ENCODE data around the gene SLC30A1. TPM values are rescaled to one million over a fixed set of nuclear protein-coding genes. Genes with fewer than 3 reads are reported as not detected.

The SLC30A1 gene
- total and polyA plus RNA-seq, 2 of the 8 experiments (the other 6 are each of a cell fraction or from before 2014, with no cell fraction given): 4.5 to 14.0 TPM

GRCh38 chr1:211616231-211616964 lies 37.4 kb upstream of the SLC30A1 start:
- Histone ChIP-seq H3K79me1 (ENCODE audit: low read depth, low read length) (no peaks in the 10 kb centered on the region), H3K23ac (ENCODE audit: insufficient read length) (no peak overlapping the region), H2BK12ac (ENCODE audit: low read depth, low read length) (no peak overlapping the region), H3K56ac (replicated peaks; ENCODE audit: insufficient read length, low read depth, low read length) (no peak overlapping the region), H2AK5ac (ENCODE audit: low read depth, low read length) (no peak overlapping the region), H2AFZ (ENCODE audit: low read length) (peak overlapping the region; percentile 91), H3K14ac (ENCODE audit: insufficient read length) (no peak overlapping the region), H2BK20ac (ENCODE audit: low read length) (no peak overlapping the region), H3K9me3 (ENCODE audit: insufficient read depth in 2 of 2, low read depth in 1 of 2, low read length in 1 of 2) (no peaks in the 10 kb centered on the region), H3K4me1 (replicated peaks in 1 of 4; ENCODE audit: control insufficient read depth in 3 of 4, insufficient read depth in 4 of 4, low read length in 3 of 4) (no peaks in the 10 kb centered on the region; a peak in 2 of 7 replicates), H4K20me1 (replicated peaks in 1 of 2; ENCODE audit: control insufficient read depth in 1 of 2, insufficient read depth in 2 of 2, low read length in 2 of 2) (no peaks in the 10 kb centered on the region), H3K18ac (ENCODE audit: extremely low read depth, low read length) (no peak overlapping the region; the same call in 1 of the 2 replicates), H2BK120ac (replicated peaks; ENCODE audit: low read depth, low read length) (no peak overlapping the region), H3K27ac (ENCODE audit: low read depth, low read length) (no peak overlapping the region), H3K9ac (replicated peaks in 1 of 4; ENCODE audit: extremely low read depth in 1 of 4, low read depth in 3 of 4, low read length in 3 of 4) (no peak overlapping the region), H3K27me3 (replicated peaks in 1 of 4; ENCODE audit: control insufficient read depth in 3 of 4, extremely low read depth in 1 of 4, insufficient read depth in 3 of 4, low read length in 3 of 4) (no peaks in the 10 kb centered on the region), H3K4me2 (ENCODE audit: insufficient read depth in 1 of 2, low read depth in 2 of 2, low read length in 2 of 2) (no peak overlapping the region), H3K4me3 (ENCODE audit: extremely low read depth in 1 of 4, insufficient read depth in 2 of 4, low read depth in 3 of 4, low read length in 4 of 4) (no peak overlapping the region), H2BK5ac (ENCODE audit: low read depth, low read length) (no peak overlapping the region), H3K79me2 (ENCODE audit: control insufficient read depth in 1 of 2, insufficient read depth in 2 of 2, low read length in 2 of 2) (no peaks in the 10 kb centered on the region), H3K4ac (replicated peaks; ENCODE audit: insufficient read length, low read depth, low read length) (no peak overlapping the region), H3K23me2 (ENCODE audit: low read depth, low read length) (peaks cover 4% of the 10 kb centered on the region; the same call in 1 of the 2 replicates), H2BK15ac (ENCODE audit: low read length) (no peak overlapping the region), H4K5ac (ENCODE audit: insufficient read length, low read depth, low read length) (no peak overlapping the region), H4K91ac (replicated peaks; ENCODE audit: insufficient read length, low read length) (no peak overlapping the region), H3K36me3 (ENCODE audit: control insufficient read depth in 2 of 4, insufficient read depth in 4 of 4, low read length in 3 of 4) (no peaks in the 10 kb centered on the region), H4K8ac (ENCODE audit: extremely low read depth, insufficient read depth, low read length) (peak overlapping the region; percentile 79; the same call in 1 of the 2 replicates)
- TF ChIP-seq USF2 (IDR thresholded peaks at IDR 0.05; ENCODE audit: low read length): no peak
- TF ChIP-seq YY1 (IDR thresholded peaks at IDR 0.05; ENCODE audit: low read depth, low read length): peak; percentile 71
- no peak for TF ChIP-seq E2F6 (IDR thresholded peaks at IDR 0.05)
- POLR2A ChIA-PET (ENCODE audit: partially characterized antibody): interaction anchor here (0.7 kb wide), 1 partner anchor 17 kb away, joined by 4 read pairs; no protein-coding TSS in a partner anchor
- WGBS, 2 experiments (ENCODE audit: extremely low coverage in 1 of 2, insufficient coverage in 1 of 2, insufficient read length in 1 of 2, insufficient replicate concordance in 2 of 2, low coverage in 1 of 2, low lambda C conversion rate in 2 of 2, missing lambda C conversion rate in 1 of 2): 87% methylated on average over 11 of the region's 13 CpGs; no CpG with 5 or more reads in 1 of the 2 experiments
- DNase-seq (ENCODE audit: low read depth in 1 of 2, low spot score in 2 of 2): no peak
- FAIRE-seq: no peak
- CTCF ChIA-PET (ENCODE audit: partially characterized antibody): interaction anchor here (0.8 to 1.7 kb wide), 4 partner anchors 10 to 39 kb away, joined by 3 to 7 read pairs (median 4); no protein-coding TSS in a partner anchor
